Memory B cell (primary cell): ENCODE measurements around the gene YIF1A.

ENCODE experiments used
- ATAC-seq: fragments of 150-1000 bp; cut with Tn5 transposase; 2 replicates; pipeline ENCODE4 v1.10.0; 2021; ENCODE audit warnings: low read depth, mild to moderate bottlenecking, moderate library complexity
- DNase-seq, 2 donors: peaks; one replicate each; pipeline ENCODE4 v3.0.0; 2022; ENCODE audit warnings: low spot score in 2 of 2
- H3K27ac Mint-ChIP-seq: one replicate; pipeline ENCODE4 v1.8.0; 2022; ENCODE audit warnings: mild to moderate bottlenecking, moderate library complexity, mixed read lengths
- H3K27me3 Mint-ChIP-seq: one replicate; pipeline ENCODE4 v1.8.0; 2022; ENCODE audit warnings: mixed read lengths
- H3K36me3 Mint-ChIP-seq: one replicate; pipeline ENCODE4 v1.8.0; 2022; ENCODE audit warnings: mild to moderate bottlenecking, mixed read lengths
- H3K4me1 Mint-ChIP-seq: one replicate; pipeline ENCODE4 v1.8.0; 2022; ENCODE audit warnings: mixed read lengths
- H3K4me3 Mint-ChIP-seq: one replicate; pipeline ENCODE4 v1.8.0; 2022; ENCODE audit warnings: mild to moderate bottlenecking, moderate library complexity, mixed read lengths
- H3K9me3 Mint-ChIP-seq: one replicate; pipeline ENCODE4 v1.8.0; 2022; ENCODE audit warnings: mixed read lengths

Gene YIF1A

GRCh38 chr11:66267379-66268243, 21.3 kb downstream of the YIF1A start:
- H3K27me3 Mint-ChIP-seq = no peaks in the 10 kb centered on the region
- no peaks in the 10 kb centered on the region for H3K9me3 Mint-ChIP-seq
- peak overlapping the region; percentile 97 for H3K4me3 Mint-ChIP-seq
- H3K27ac Mint-ChIP-seq = peak overlapping the region; percentile 98
- H3K4me1 Mint-ChIP-seq = peaks cover 19% of the 10 kb centered on the region
- ATAC-seq (peak; percentile 56), DNase-seq (peak; percentile 83 to 85)
- H3K36me3 Mint-ChIP-seq = peaks cover 9% of the 10 kb centered on the region

- Mint-ChIP-seq H3K4me1 (peaks cover 19% of the 10 kb centered on the region), H3K4me3 (peak overlapping the region; percentile 97), H3K36me3 (peaks cover 8% of the 10 kb centered on the region), H3K27ac (peak overlapping the region; percentile 98), H3K9me3 (no peaks in the 10 kb centered on the region), H3K27me3 (no peaks in the 10 kb centered on the region)
- ATAC-seq = no peak
- no peak for DNase-seq
Observed at GRCh38 chr11:66267039-66267378, 21.9 kb downstream of the YIF1A start.

DNA sequence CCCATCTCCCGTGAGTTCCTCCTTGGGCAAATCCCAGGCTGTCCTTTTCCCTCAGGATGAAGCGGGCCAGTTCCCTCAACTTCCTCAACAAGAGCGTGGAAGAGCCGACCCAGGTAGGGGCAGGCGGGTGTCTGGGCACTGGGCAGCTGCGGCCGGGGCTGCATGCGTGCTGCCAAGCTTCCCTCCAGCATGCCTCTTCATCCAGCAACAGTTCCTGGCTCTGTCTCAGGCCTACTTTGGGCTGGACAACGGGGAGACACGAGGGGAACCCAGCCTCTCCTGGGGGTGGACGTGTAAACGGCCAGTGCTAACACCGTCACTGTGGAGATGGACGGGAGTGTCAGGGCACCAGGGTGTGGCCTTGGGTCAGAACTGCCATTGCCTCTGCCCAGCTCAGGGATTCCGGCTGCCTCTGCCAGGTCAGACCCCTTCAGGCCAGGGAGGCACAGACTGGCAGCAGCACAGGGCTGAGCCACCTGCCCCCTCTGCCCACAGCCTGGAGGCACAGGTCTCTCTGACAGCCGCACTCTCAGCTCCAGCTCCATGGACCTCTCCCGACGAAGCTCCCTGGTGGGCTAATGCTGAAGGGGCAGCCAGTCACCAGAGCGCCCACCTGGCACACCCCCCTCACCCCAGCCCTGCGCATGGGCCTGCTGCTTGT, 22.4 kb downstream of the YIF1A start:
- Mint-ChIP-seq H3K27me3 (no peaks in the 10 kb centered on the region), H3K4me3 (peak overlapping the region; percentile 97), H3K4me1 (peaks cover 19% of the 10 kb centered on the region), H3K36me3 (peaks cover 8% of the 10 kb centered on the region), H3K27ac (no peak overlapping the region), H3K9me3 (no peaks in the 10 kb centered on the region)
- ATAC-seq (no peak), DNase-seq (no peak)

- Mint-ChIP-seq H3K4me3 (no peak overlapping the region), H3K36me3 (peaks cover 7% of the 10 kb centered on the region), H3K27me3 (no peaks in the 10 kb centered on the region), H3K4me1 (peaks cover 17% of the 10 kb centered on the region), H3K9me3 (no peaks in the 10 kb centered on the region), H3K27ac (no peak overlapping the region)
- ATAC-seq (no peak), DNase-seq (no peak)
Observed at GRCh38 chr11:66265531-66266377, 23.2 kb downstream of the YIF1A start.

GRCh38 chr11:66264914-66265313, 24.0 kb downstream of the YIF1A start:
- no peak overlapping the region for H3K4me3 Mint-ChIP-seq
- no peaks in the 10 kb centered on the region for H3K9me3 Mint-ChIP-seq
- H3K27ac Mint-ChIP-seq = peak overlapping the region; percentile 79
- DNase-seq = no peak
- ATAC-seq = no peak
- H3K27me3 Mint-ChIP-seq = no peaks in the 10 kb centered on the region
- H3K36me3 Mint-ChIP-seq = peaks cover 8% of the 10 kb centered on the region
- peaks cover 15% of the 10 kb centered on the region for H3K4me1 Mint-ChIP-seq

- no peak overlapping the region for H3K4me3 Mint-ChIP-seq
- peak overlapping the region; percentile 79 for H3K27ac Mint-ChIP-seq
- H3K4me1 Mint-ChIP-seq = peaks cover 18% of the 10 kb centered on the region
- H3K36me3 Mint-ChIP-seq = peaks cover 9% of the 10 kb centered on the region
- no peaks in the 10 kb centered on the region for H3K9me3 Mint-ChIP-seq
- ATAC-seq (no peak), DNase-seq (no peak)
- H3K27me3 Mint-ChIP-seq = no peaks in the 10 kb centered on the region
Observed at GRCh38 chr11:66264383-66264782, 24.6 kb downstream of the YIF1A start.

DNA sequence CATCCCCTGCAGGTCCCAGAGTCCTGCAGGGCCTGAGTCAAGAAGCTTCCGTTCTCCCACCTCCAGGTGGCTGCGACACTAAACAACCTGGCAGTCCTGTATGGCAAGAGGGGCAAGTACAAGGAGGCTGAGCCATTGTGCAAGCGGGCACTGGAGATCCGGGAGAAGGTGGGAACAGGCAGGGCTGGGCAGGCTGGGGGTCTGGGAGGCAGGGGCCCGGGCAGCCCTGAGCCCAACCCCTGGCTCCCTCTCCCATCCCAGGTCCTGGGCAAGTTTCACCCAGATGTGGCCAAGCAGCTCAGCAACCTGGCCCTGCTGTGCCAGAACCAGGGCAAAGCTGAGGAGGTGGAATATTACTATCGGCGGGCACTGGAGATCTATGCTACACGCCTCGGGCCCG, 25.2 kb downstream of the YIF1A start:
- DNase-seq = no peak
- Mint-ChIP-seq H3K36me3 (peaks cover 10% of the 10 kb centered on the region), H3K27ac (no peak overlapping the region), H3K4me3 (no peak overlapping the region), H3K27me3 (no peaks in the 10 kb centered on the region), H3K4me1 (peaks cover 18% of the 10 kb centered on the region), H3K9me3 (no peaks in the 10 kb centered on the region)
- no peak for ATAC-seq

GRCh38 chr11:66263231-66263630, 25.7 kb downstream of the YIF1A start:
- no peak for ATAC-seq
- Mint-ChIP-seq H3K4me1 (peaks cover 17% of the 10 kb centered on the region), H3K9me3 (no peaks in the 10 kb centered on the region), H3K27ac (no peak overlapping the region), H3K4me3 (no peak overlapping the region), H3K27me3 (no peaks in the 10 kb centered on the region), H3K36me3 (peaks cover 10% of the 10 kb centered on the region)
- no peak for DNase-seq

- Mint-ChIP-seq H3K36me3 (peaks cover 10% of the 10 kb centered on the region), H3K4me3 (no peak overlapping the region), H3K27me3 (no peaks in the 10 kb centered on the region), H3K4me1 (peaks cover 15% of the 10 kb centered on the region), H3K9me3 (no peaks in the 10 kb centered on the region), H3K27ac (no peak overlapping the region)
- ATAC-seq (no peak), DNase-seq (no peak)
Observed at GRCh38 chr11:66262696-66263095, 26.2 kb downstream of the YIF1A start.

- H3K4me1 Mint-ChIP-seq = peaks cover 13% of the 10 kb centered on the region
- H3K9me3 Mint-ChIP-seq = no peaks in the 10 kb centered on the region
- H3K36me3 Mint-ChIP-seq = peaks cover 10% of the 10 kb centered on the region
- no peaks in the 10 kb centered on the region for H3K27me3 Mint-ChIP-seq
- DNase-seq = no peak
- no peak overlapping the region for H3K27ac Mint-ChIP-seq
- ATAC-seq = no peak
- H3K4me3 Mint-ChIP-seq = no peak overlapping the region
Observed at GRCh38 chr11:66262191-66262590, 26.8 kb downstream of the YIF1A start.

- Mint-ChIP-seq H3K9me3 (no peaks in the 10 kb centered on the region), H3K27me3 (no peaks in the 10 kb centered on the region), H3K4me3 (no peak overlapping the region), H3K27ac (no peak overlapping the region), H3K36me3 (peaks cover 10% of the 10 kb centered on the region), H3K4me1 (peaks cover 13% of the 10 kb centered on the region)
- ATAC-seq (no peak), DNase-seq (no peak)
Observed at GRCh38 chr11:66261578-66261977, 27.4 kb downstream of the YIF1A start.

DNA sequence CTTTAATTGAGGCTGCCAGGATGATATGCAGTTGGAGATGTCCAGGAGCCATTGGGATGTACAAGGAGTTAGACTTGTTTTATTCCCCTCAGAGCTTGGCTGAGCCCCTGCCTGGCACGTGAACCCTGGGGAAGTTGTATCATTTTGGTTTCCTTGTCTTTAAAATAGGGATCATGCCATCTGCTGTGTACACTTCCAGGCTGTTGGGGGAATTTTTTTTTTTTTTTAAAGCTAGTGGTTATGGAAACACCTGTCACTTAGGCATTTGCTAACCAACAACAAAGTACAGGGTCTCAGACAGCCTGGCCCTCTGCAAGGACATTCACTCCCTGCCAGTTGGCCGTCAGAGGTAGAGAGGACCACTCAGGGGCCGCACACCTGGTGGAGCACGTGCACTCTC, 29.0 kb downstream of the YIF1A start:
- H3K4me3 Mint-ChIP-seq = no peak overlapping the region
- H3K36me3 Mint-ChIP-seq = peaks cover 10% of the 10 kb centered on the region
- DNase-seq (no peak), ATAC-seq (no peak)
- H3K4me1 Mint-ChIP-seq = peaks cover 14% of the 10 kb centered on the region
- H3K27me3 Mint-ChIP-seq = no peaks in the 10 kb centered on the region
- no peaks in the 10 kb centered on the region for H3K9me3 Mint-ChIP-seq
- H3K27ac Mint-ChIP-seq = no peak overlapping the region

- Mint-ChIP-seq H3K9me3 (no peaks in the 10 kb centered on the region), H3K4me1 (peaks cover 14% of the 10 kb centered on the region), H3K4me3 (no peak overlapping the region), H3K27me3 (no peaks in the 10 kb centered on the region), H3K36me3 (peaks cover 6% of the 10 kb centered on the region), H3K27ac (peak overlapping the region; percentile 89)
- ATAC-seq (no peak), DNase-seq (no peak)
Observed at GRCh38 chr11:66259225-66259624, 29.7 kb downstream of the YIF1A start.

DNA sequence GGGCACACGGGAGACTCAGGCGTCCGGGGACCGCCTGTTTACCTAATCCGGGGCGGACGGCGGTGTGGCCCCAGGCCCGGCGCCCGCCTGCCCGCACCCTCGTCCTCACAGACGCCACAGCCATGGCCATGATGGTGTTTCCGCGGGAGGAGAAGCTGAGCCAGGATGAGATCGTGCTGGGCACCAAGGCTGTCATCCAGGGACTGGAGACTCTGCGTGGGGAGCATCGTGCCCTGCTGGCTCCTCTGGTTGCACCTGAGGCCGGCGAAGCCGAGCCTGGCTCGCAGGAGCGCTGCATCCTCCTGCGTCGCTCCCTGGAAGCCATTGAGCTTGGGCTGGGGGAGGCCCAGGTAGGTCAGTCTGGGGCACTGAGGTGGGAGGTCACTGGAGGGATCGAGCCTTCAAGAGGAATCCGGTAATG, 30.5 kb downstream of the YIF1A start:
- H3K36me3 Mint-ChIP-seq = peaks cover 6% of the 10 kb centered on the region
- peak overlapping the region; percentile 89 for H3K27ac Mint-ChIP-seq
- H3K27me3 Mint-ChIP-seq = no peaks in the 10 kb centered on the region
- no peak for DNase-seq
- H3K4me1 Mint-ChIP-seq = peaks cover 14% of the 10 kb centered on the region
- no peak for ATAC-seq
- peak overlapping the region; percentile 92 for H3K4me3 Mint-ChIP-seq
- H3K9me3 Mint-ChIP-seq = no peaks in the 10 kb centered on the region
